Stomach (tissue), 9 donors: Measurements from ENCODE around the gene NINJ2. TPM values are rescaled to one million over a fixed set of nuclear protein-coding genes. Genes with fewer than 3 reads are reported as not detected.

Experiments used
- DNase-seq, 2 donors: peaks; one replicate each; pipeline versions ENCODE4 v3.0.0 to v3.0.0-alpha.2; 2013 to 2019
- H3K27ac ChIP-seq, 5 donors: fragments of 200-600 bp in 4 of 5; sonication (generic) in 4 of 5; one replicate each; pipeline ENCODE4 v1.5.1; 2013 to 2019; ENCODE audit warnings: mild to moderate bottlenecking in 1 of 5, moderate library complexity in 1 of 5
- H3K27me3 ChIP-seq, 3 donors: fragments of 200-600 bp; sonication (generic); one replicate each; pipeline ENCODE4 v1.5.1; 2017 to 2019; ENCODE audit warnings: mixed run types in 1 of 3
- H3K36me3 ChIP-seq, 4 donors: fragments of 200-600 bp; sonication (generic); 1 replicate in 3 of 4; 2 replicates in 1 of 4; pipeline ENCODE4 v1.5.1; 2016 to 2019
- H3K4me1 ChIP-seq, 4 donors: fragments of 200-600 bp; sonication (generic); one replicate each; pipeline ENCODE4 v1.5.1; 2016 to 2019
- H3K4me3 ChIP-seq, 4 donors: fragments of 200-600 bp; sonication (generic) in 3 of 4; one replicate each; pipeline ENCODE4 v1.5.1; 2016 to 2019; ENCODE audit warnings: mild to moderate bottlenecking in 1 of 4
- H3K9me3 ChIP-seq, 4 donors: fragments of 200-600 bp; sonication (generic); one replicate each; pipeline ENCODE4 v1.5.1; 2016 to 2019
- EP300 ChIP-seq: sonication (generic); formaldehyde crosslinking; IDR thresholded peaks from one replicate; pipeline ENCODE4 v1.6.1; 2017; ENCODE audit warnings: antibody characterized with exemption
- POLR2A ChIP-seq, 4 donors: fragments of 450-650 bp; IDR thresholded peaks; one replicate each; pipeline ENCODE4 v1.6.1; 2016; ENCODE audit warnings: antibody characterized with exemption in 4 of 4, control low read depth in 2 of 4, mild to moderate bottlenecking in 1 of 4, moderate library complexity in 1 of 4
- POLR2AphosphoS5 ChIP-seq, 3 donors: sonication (generic); formaldehyde crosslinking; IDR thresholded peaks; one replicate each; pipeline ENCODE4 v1.6.1; 2016; ENCODE audit warnings: antibody characterized with exemption in 3 of 3
- WGBS, 5 donors: extraction: QIAGEN DNeasy Blood & Tissue Kit in 3 of 5; methylation state at CpG; one replicate each; pipeline versions ENCODE4 v1.1.5 to v1.1.7; 2013 to 2018; 5-methylcytosine and 5-hydroxymethylcytosine counted together
- intact Hi-C: fragments of 100-400 bp; cut with DNase I; formaldehyde crosslinking; loops from one replicate; pipeline ENCODE4 v1.15.1; 2023; ENCODE audit warnings: low total_unique reads
- polyA plus RNA-seq, 3 donors: library from polyadenylated mRNA; stranded (reverse); fragments of 200-250 nt; gene quantifications; one replicate each; pipeline ENCODE4 v1.2.3, GENCODE V29; 2013
- total RNA-seq, 5 donors: library from RNA; depleted of rRNA; stranded (reverse); fragments of >200 nt; gene quantifications; one replicate each; pipeline versions ENCODE4 v1.1.0 to v1.2.3, GENCODE V29; 2014 to 2016
- TF ChIP-seq, protein P1 (sequence below), 7 experiments: fragments of 450-650 bp in 4 of 7; fragments of 200-600 bp in 3 of 7; sonication (generic) in 3 of 7; IDR thresholded peaks; one replicate each; pipeline ENCODE4 v1.5.1; 2016 to 2019; ENCODE audit warnings: antibody characterized with exemption in 7 of 7, control low read depth in 2 of 7, mild to moderate bottlenecking in 1 of 7
- donor health status: healthy with polysubstance abuse.
- donor health status: Bipolar disorder and iron deficiency.
- donor health status: healthy.

NINJ2 gene
- total and polyA plus RNA-seq, 8 donors: 2.0 to 26.2 (median 5.0) TPM; not detected in 3

GRCh38 chr12:601976-602699, 61.1 kb downstream of the NINJ2 start:
- no peak for TF ChIP-seq EP300
- TF ChIP-seq, protein P1, sequence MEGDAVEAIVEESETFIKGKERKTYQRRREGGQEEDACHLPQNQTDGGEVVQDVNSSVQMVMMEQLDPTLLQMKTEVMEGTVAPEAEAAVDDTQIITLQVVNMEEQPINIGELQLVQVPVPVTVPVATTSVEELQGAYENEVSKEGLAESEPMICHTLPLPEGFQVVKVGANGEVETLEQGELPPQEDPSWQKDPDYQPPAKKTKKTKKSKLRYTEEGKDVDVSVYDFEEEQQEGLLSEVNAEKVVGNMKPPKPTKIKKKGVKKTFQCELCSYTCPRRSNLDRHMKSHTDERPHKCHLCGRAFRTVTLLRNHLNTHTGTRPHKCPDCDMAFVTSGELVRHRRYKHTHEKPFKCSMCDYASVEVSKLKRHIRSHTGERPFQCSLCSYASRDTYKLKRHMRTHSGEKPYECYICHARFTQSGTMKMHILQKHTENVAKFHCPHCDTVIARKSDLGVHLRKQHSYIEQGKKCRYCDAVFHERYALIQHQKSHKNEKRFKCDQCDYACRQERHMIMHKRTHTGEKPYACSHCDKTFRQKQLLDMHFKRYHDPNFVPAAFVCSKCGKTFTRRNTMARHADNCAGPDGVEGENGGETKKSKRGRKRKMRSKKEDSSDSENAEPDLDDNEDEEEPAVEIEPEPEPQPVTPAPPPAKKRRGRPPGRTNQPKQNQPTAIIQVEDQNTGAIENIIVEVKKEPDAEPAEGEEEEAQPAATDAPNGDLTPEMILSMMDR (IDR thresholded peaks at IDR 0.05): no peak
- no peak for TF ChIP-seq POLR2AphosphoS5 (IDR thresholded peaks at IDR 0.05)
- TF ChIP-seq POLR2A (IDR thresholded peaks at IDR 0.05): no peak
- DNase-seq: no peak
- no peaks in the 10 kb centered on the region for H3K9me3 ChIP-seq
- H3K27me3 ChIP-seq: no peaks in the 10 kb centered on the region
- H3K4me3 ChIP-seq: no peak overlapping the region
- no peak overlapping the region for H3K27ac ChIP-seq
- intact Hi-C loops: no loop called here
- 65 to 76% (median 72%) methylated on average over 7 of the region's 7 CpGs for WGBS, 5 donors
- no peaks in the 10 kb centered on the region for H3K36me3 ChIP-seq
- H3K4me1 ChIP-seq: no peaks in the 10 kb centered on the region

- DNase-seq: no peak
- Histone ChIP-seq H3K9me3 (no peaks in the 10 kb centered on the region), H3K27me3 (no peaks in the 10 kb centered on the region), H3K4me3 (no peak overlapping the region), H3K36me3 (no peaks in the 10 kb centered on the region), H3K4me1 (no peaks in the 10 kb centered on the region), H3K27ac (no peak overlapping the region)
- TF ChIP-seq POLR2A (IDR thresholded peaks at IDR 0.05) (no peak), EP300 (no peak), POLR2AphosphoS5 (IDR thresholded peaks at IDR 0.05) (no peak)
- TF ChIP-seq, protein P1 (IDR thresholded peaks at IDR 0.05): no peak
- intact Hi-C loops: no loop called here
- 93 to 97% (median 95%) methylated on average over 10 to 13 of the region's 13 CpGs for WGBS, 5 donors
Measured at GRCh38 chr12:599756-600155, 63.5 kb downstream of the NINJ2 start.

- Histone ChIP-seq H3K4me3 (no peak overlapping the region), H3K9me3 (no peaks in the 10 kb centered on the region), H3K27ac (no peak overlapping the region), H3K4me1 (no peaks in the 10 kb centered on the region), H3K27me3 (no peaks in the 10 kb centered on the region), H3K36me3 (no peaks in the 10 kb centered on the region)
- intact Hi-C loops: no loop called here
- TF ChIP-seq, protein P1 (IDR thresholded peaks at IDR 0.05): no peak
- no peak for TF ChIP-seq EP300
- no peak for TF ChIP-seq POLR2A (IDR thresholded peaks at IDR 0.05)
- TF ChIP-seq POLR2AphosphoS5 (IDR thresholded peaks at IDR 0.05): no peak
- DNase-seq: no peak
- 47 to 63% (median 57%) methylated on average over 11 to 13 of the region's 13 CpGs for WGBS, 5 donors
Measured at GRCh38 chr12:597926-598568, 65.2 kb downstream of the NINJ2 start.

GRCh38 chr12:593396-594270, 69.6 kb downstream of the NINJ2 start:
- WGBS, 5 donors: 83 to 90% (median 88%) methylated on average over 7 of the region's 7 CpGs
- Histone ChIP-seq H3K4me1 (peaks cover 4 to 14% (median 12%) of the 10 kb centered on the region in 4 donors), H3K27ac (no peak overlapping the region), H3K36me3 (no peaks in the 10 kb centered on the region), H3K9me3 (peaks cover 0 to 1% (median 0%) of the 10 kb centered on the region in 4 donors), H3K4me3 (no peak overlapping the region), H3K27me3 (no peaks in the 10 kb centered on the region)
- TF ChIP-seq POLR2AphosphoS5 (IDR thresholded peaks at IDR 0.05) (no peak), POLR2A (IDR thresholded peaks at IDR 0.05) (no peak), EP300 (no peak)
- no peak for DNase-seq
- intact Hi-C loops: no loop called here
